ENCODE results near the gene CCDC90B.
"Not testable (repeated sequence)": the region's sequence is repeated elsewhere in the genome, so short reads cannot be mapped to it uniquely, and the experiment has no call there.

Gene CCDC90B

GRCh38 chr11:83287631-83288030 is 1.5 kb upstream of the CCDC90B start:
- DNase-seq (ENCODE audit: low read depth in 2 of 2): no peak

DNA sequence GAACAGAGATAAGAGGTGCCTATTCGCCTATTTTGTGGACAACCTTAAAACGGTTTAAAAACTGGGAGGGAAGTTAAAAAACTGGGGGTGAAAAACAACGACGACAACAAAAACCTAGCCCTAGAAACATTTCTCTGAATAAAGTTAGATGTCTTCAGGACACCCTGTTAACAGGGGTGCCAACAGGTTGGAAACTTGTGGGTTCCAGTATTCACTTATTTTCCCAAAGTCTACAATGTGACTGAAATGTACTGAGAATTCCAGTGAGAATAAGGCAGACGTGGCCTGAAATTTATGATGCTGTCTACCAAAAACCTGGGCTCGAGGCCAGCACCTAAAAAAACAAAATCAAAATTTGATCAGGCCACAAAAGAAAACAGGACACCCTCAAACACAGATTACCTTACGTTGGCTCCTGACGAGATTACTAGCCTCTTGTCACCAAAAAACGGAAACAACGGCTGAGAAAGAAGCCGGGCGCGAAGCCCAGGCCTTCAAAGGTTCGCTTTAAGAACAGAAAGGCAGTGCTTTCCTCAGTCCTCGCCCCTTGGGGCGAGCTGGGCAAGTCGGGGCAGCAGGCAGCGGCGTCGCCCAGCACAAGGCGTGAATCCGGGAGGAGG is 906 bp downstream of the CCDC90B start:
- DNase-seq (ENCODE audit: low read depth in 2 of 2): peak in 1 of 2 donors; percentile 3

- no peak for DNase-seq (ENCODE audit: low read depth in 2 of 2)
Observed at GRCh38 chr11:83284501-83285150, 1.5 kb downstream of the CCDC90B start.

DNA sequence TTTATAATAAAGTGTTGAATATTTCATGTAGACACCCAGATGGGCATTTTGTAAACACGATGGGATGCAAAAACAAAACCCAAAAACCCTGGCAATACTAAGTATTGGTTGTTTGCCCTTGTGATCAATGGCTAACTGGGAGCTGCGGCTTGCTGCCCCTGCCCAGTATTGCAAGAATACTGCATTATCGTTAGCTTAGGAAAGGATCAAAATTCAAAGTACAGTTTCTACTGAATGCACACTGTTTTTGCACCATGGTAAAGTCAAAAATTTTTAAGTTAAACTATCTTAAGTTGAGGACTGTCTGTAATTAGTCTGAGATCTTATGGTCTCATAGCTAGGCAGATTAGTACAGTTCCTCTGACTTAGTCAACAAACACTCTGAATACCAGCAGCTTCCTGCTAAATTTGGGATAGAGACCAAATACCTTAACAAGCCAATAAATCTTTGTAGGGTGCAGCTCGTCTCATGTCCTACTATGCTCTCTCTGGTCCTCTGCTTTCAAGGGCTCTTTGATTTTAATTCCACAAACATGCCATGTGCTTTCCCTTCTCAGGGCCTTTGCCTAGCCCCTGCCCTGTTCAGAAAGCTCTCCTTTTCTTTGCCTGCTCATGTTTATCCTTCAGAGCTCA is 4.0 kb downstream of the CCDC90B start:
- no peak for DNase-seq (ENCODE audit: low read depth in 2 of 2)

GRCh38 chr11:83280256-83280655 is 5.9 kb downstream of the CCDC90B start:
- no peak for DNase-seq (ENCODE audit: low read depth in 2 of 2)

DNA sequence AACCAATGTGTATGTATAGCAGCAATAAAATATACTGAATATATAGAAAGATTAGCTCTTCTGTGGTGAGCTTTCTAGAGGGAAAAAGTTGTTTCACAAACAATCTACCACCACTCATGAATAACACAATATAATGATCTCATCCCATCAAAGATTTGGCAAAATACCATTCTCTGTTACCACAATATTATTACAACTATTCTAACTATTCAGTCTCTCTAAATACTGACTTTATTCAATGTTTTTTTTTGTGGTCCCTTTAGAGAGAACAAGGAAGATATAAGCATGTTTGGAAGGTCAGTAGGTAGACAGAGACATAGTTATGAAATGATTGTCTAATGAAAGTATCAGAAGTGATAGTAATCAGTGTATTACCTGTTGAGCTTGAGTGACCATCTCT is 7.8 kb downstream of the CCDC90B start:
- DNase-seq (ENCODE audit: low read depth in 2 of 2): no peak

DNA sequence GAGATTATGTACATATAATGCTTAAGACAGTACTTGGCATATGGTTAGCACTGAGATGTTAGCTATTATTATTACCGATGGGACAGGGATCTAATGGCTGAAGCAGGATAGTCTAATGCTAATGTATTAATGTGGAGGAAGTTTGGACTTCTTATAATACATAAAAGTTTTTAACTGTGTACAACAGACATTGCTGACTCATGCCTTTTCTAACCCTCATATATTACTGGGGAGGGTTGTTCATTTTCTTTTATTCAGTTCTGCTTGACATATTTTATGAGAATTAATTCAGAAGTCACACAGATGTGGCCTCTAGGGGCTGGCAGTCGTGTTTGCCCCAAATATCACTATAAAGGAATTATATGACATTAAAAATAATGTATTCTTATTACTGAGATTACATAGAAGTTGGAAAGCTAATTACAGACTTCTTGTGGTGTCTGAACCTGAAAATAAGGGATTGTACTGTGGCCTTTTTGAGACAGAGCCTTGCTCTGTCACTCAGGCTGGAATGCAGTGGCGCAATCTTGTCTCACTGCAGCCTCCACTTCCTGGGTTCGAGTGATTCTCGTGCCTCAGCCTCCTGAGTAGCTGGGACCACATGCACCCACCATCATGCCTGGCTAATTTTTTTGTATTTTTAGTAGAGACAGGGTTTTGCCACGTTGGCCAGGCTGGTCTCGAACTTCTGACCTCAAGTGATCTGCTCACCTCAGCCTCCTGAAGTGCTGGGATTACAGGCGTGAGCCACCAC is 10.1 kb downstream of the CCDC90B start:
- no peak for DNase-seq (ENCODE audit: low read depth in 2 of 2)

- no peak for DNase-seq (ENCODE audit: low read depth in 2 of 2)
Observed at GRCh38 chr11:83272627-83273026, 13.5 kb downstream of the CCDC90B start.

DNA sequence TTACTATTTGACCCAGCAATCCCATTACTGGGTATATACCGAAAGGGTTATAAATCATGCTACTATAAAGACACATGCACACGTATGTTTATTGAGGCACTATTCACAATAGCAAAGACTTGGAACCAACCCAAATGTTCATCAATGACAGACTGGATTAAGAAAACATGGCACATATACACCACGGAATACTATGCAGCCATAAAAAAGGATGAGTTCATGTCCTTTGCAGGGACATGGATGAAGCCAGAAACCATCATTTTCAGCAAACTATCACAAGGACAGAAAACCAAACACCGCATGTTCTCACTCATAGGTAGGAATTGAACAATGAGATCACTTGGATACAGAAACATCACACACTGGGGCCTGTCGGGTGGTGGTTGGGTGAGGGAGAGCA is 14.4 kb downstream of the CCDC90B start:
- not testable (repeated sequence) for DNase-seq (ENCODE audit: low read depth in 2 of 2)

DNA sequence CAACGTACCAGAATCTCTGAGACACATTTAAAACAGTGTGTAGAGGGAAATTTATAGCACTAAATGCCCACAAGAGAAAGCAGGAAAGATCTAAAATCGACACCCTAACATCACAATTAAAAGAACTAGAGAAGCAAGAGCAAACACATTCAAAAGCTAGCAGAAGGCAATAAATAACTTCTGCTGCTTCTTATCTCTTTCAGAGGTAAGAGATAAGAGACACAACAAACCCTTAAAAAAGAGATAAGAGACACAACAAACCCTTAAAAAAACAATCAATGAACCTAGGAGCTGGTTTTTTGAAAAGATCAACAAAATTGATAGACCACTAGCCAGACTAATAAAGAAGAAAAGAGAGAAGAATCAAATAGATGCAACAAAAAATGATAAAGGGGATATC is 17.1 kb downstream of the CCDC90B start:
- not testable (repeated sequence) for DNase-seq (ENCODE audit: low read depth in 2 of 2)

- no peak for DNase-seq (ENCODE audit: low read depth in 2 of 2)
Observed at GRCh38 chr11:83265331-83265730, 20.8 kb downstream of the CCDC90B start.

DNA sequence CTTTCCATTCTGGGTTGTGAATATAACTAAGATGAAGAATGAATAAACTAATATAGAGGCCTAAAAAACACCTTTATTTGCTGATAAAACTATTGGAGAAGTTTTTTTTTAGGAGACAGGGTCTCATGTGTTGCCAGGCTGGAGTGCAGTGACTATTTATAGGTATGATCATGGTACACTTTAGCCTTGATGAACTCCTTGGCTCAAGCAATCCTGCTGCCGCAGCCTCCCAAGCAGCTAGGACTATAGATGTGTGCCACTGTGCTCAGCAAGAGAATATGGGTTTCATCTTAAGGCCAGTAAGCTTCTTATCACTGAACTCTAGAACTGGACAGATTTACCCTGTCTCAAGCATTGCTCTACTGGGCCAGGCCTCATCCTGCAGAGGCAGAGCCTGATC is 26.6 kb downstream of the CCDC90B start:
- DNase-seq (ENCODE audit: low read depth in 2 of 2): no peak

GRCh38 chr11:83257761-83258168 is 28.4 kb downstream of the CCDC90B start:
- no peak for DNase-seq (ENCODE audit: low read depth in 2 of 2)

GRCh38 chr11:83256602-83257340 is 29.4 kb downstream of the CCDC90B start:
- DNase-seq (ENCODE audit: low read depth in 2 of 2): no peak

GRCh38 chr11:83255366-83255765 is 30.8 kb downstream of the CCDC90B start:
- no peak for DNase-seq (ENCODE audit: low read depth in 2 of 2)

- no peak for DNase-seq (ENCODE audit: low read depth in 2 of 2)
Observed at GRCh38 chr11:83252941-83253340, 33.2 kb downstream of the CCDC90B start.

DNA sequence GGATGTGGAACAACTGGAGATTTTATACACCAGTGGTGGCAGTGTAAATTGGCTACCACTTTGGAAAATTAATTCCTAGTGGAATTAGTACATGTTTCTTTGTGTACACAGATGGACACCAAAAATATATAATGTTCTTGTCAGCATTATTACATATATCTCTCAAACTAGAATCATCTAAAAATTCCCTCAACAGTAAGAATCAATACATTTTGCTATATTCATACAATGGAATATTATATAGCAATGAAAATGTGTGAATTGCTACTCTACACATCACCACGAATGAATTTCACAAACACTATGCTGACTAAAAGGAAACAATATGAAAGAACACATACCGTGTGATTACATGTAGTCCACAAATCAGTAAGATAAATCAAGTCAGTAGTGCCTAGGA is 33.9 kb downstream of the CCDC90B start:
- no peak for DNase-seq (ENCODE audit: low read depth in 2 of 2)

GRCh38 chr11:83249972-83250593 is 36.1 kb downstream of the CCDC90B start:
- no peak for DNase-seq (ENCODE audit: low read depth in 2 of 2)

GRCh38 chr11:83249445-83249844 is 36.7 kb downstream of the CCDC90B start:
- no peak for DNase-seq (ENCODE audit: low read depth in 2 of 2)

GRCh38 chr11:83241291-83241946 is 44.7 kb downstream of the CCDC90B start:
- no peak for DNase-seq (ENCODE audit: low read depth in 2 of 2)

DNA sequence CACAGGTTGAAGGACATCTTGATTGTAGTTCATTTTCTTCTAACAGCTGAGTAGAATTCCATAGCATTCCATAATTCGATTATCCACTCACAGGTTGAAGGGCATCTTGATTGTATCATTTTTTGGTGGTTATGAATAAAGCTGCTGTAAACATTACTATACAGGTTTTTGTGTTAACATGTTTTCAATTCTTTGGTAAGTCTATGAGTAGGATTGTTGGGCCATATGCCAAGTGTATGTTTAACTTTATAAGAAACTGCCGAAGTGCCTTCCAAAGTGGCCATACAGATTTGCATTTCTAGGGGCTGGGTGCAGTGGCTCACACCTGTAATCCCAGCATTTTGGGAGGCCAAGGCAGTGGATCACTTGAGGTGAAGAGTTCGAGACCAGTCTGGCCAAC is 48.1 kb downstream of the CCDC90B start:
- DNase-seq (ENCODE audit: low read depth in 2 of 2): no peak
